ENCODE data around the gene RTF2. TPM values are rescaled to one million over a fixed set of nuclear protein-coding genes. Genes with fewer than 3 reads are reported as not detected.

RTF2 gene
- total and polyA plus RNA-seq, 2 of the 13 experiments (the other 11 are each of a cell fraction or from before 2014, with no cell fraction given) = 81.8 to 142 TPM

GRCh38 chr20:56447227-56447626 lies 21.2 kb upstream of the RTF2 start (continued):
- no peak for TF ChIP-seq ZNF280D (CRISPR knock-in tag; IDR thresholded peaks at IDR 0.05)
- no peak for TF ChIP-seq SP2 (CRISPR knock-in tag; IDR thresholded peaks at IDR 0.05)

GRCh38 chr20:56449459-56449858 lies 19.0 kb upstream of the RTF2 start:
- ATAC-seq (no peak), FAIRE-seq (no peak), DNase-seq (ENCODE audit: low spot score) (no peak)
- no peak overlapping the region for H2AFZ ChIP-seq (ENCODE audit: low read length)
- H3K4me2 ChIP-seq (ENCODE audit: low read depth, low read length) = no peak overlapping the region
- H3K9me3 ChIP-seq (ENCODE audit: low read length) = no peaks in the 10 kb centered on the region
- ChIA-PET POLR2A (no interaction called here), CTCF (ENCODE audit: low intra/inter-chr PET ratio, low total read pairs) (no interaction called here)
- H3K27ac ChIP-seq (ENCODE audit: extremely low read length, insufficient read depth, low read length) = no peak overlapping the region
- H3K27me3 ChIP-seq (ENCODE audit: control insufficient read depth in 1 of 2, insufficient read depth in 2 of 2, low read length in 2 of 2) = no peaks in the 10 kb centered on the region
- no peaks in the 10 kb centered on the region for H3K36me3 ChIP-seq (replicated peaks in 1 of 2; ENCODE audit: control insufficient read depth in 1 of 2, insufficient read depth in 2 of 2, low read length in 2 of 2)
- H3K9ac ChIP-seq (ENCODE audit: insufficient read depth, low read depth, low read length) = no peak overlapping the region
- H3K4me3 ChIP-seq (replicated peaks in 1 of 3; ENCODE audit: insufficient read depth in 1 of 3, low read depth in 2 of 3, low read length in 3 of 3) = no peak overlapping the region
- in situ Hi-C loops (cut with HindIII; ENCODE audit: extremely low pct_ligation_motif_present, low pct_unique_long_range_greater_than_20kb) (no loop called here), intact Hi-C loops (cut with micrococcal nuclease; ENCODE audit: unreplicated experiment) (no loop called here)
- no peaks in the 10 kb centered on the region for H3K4me1 ChIP-seq (ENCODE audit: insufficient read depth, low read length)
- no peaks in the 10 kb centered on the region for H3K79me2 ChIP-seq (ENCODE audit: insufficient read depth, low read length)
- H4K20me1 ChIP-seq (ENCODE audit: insufficient read depth, low read length) = no peaks in the 10 kb centered on the region
- TF ChIP-seq FOXJ3 (CRISPR knock-in tag; IDR thresholded peaks at IDR 0.05; ENCODE audit: borderline replicate concordance) (no peak), HNF4A (CRISPR knock-in tag; IDR thresholded peaks at IDR 0.05) (no peak), GABPA (IDR thresholded peaks at IDR 0.05; ENCODE audit: low read depth, low read length) (no peak), GABPA (CRISPR knock-in tag; IDR thresholded peaks at IDR 0.05; ENCODE audit: low read depth) (no peak), KMT2B (CRISPR knock-in tag; IDR thresholded peaks at IDR 0.05) (no peak), ZNF558 (CRISPR knock-in tag; IDR thresholded peaks at IDR 0.05; ENCODE audit: borderline replicate concordance) (no peak), ZNF430 (CRISPR knock-in tag; IDR thresholded peaks at IDR 0.05) (no peak), WIZ (CRISPR knock-in tag; IDR thresholded peaks at IDR 0.05) (no peak)
- 79% methylated on average over 5 of the region's 5 CpGs for WGBS (ENCODE audit: low lambda C conversion rate)
- no TSS peak for BruUV-seq (replicated peaks)
